ENCODE data around the gene MAP3K1.
"Not testable (repeated sequence)": the region's sequence is repeated elsewhere in the genome, so short reads cannot be mapped to it uniquely, and the experiment has no call there.

- TF ChIP-seq CTCF (IDR thresholded peaks at IDR 0.05; ENCODE audit: poor library complexity); EZH2 (IDR thresholded peaks at IDR 0.05; ENCODE audit: borderline replicate concordance): not testable (repeated sequence)
These were observed 6.5 kb downstream of the MAP3K1 start for GRCh38 chr5:56821868-56822267.
